ENCODE measurements around the gene ZNF669.
"Not testable (repeated sequence)": the region's sequence is repeated elsewhere in the genome, so short reads cannot be mapped to it uniquely, and the experiment has no call there.

DNA sequence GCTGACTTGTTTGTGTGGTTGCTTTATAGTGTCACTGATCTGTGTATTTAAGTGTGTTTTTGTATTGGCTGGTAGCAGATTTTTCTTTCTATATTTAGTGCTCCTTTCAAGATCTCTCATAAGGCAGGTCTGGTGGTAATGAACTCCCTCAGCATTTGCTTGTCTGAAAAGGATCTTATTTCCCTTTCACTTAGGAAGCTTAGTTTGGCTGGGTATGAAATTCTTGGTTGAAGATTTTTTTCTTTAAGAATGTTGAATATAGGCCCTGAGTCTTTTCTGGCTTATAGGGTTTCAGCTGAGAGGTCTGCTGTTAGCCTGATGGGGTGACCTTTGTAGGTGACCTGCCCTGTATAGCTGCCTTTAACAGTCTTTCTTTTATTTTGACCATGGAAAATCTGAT is 35.4 kb upstream of the ZNF669 start:
- TF ChIP-seq, protein P1, sequence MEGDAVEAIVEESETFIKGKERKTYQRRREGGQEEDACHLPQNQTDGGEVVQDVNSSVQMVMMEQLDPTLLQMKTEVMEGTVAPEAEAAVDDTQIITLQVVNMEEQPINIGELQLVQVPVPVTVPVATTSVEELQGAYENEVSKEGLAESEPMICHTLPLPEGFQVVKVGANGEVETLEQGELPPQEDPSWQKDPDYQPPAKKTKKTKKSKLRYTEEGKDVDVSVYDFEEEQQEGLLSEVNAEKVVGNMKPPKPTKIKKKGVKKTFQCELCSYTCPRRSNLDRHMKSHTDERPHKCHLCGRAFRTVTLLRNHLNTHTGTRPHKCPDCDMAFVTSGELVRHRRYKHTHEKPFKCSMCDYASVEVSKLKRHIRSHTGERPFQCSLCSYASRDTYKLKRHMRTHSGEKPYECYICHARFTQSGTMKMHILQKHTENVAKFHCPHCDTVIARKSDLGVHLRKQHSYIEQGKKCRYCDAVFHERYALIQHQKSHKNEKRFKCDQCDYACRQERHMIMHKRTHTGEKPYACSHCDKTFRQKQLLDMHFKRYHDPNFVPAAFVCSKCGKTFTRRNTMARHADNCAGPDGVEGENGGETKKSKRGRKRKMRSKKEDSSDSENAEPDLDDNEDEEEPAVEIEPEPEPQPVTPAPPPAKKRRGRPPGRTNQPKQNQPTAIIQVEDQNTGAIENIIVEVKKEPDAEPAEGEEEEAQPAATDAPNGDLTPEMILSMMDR (IDR thresholded peaks at IDR 0.05 in 2 of 3, conservative IDR thresholded peaks at IDR 0.05 in 1 of 3; ENCODE audit: borderline replicate concordance in 1 of 3, insufficient read depth in 1 of 3, low read depth in 2 of 3, low read length in 2 of 3), result not testable (repeated sequence)
- TF ChIP-seq POLR2A (IDR thresholded peaks at IDR 0.05; ENCODE audit: borderline replicate concordance, extremely low read depth, insufficient read depth, insufficient read length); RAD21 (IDR thresholded peaks at IDR 0.05; ENCODE audit: low read depth); EGR1 (IDR thresholded peaks at IDR 0.05; ENCODE audit: low read depth); EZH2 (IDR thresholded peaks at IDR 0.05); POLR2AphosphoS5 (IDR thresholded peaks at IDR 0.05; ENCODE audit: low read depth, low read length); ZNF274 (IDR thresholded peaks at IDR 0.05; ENCODE audit: low read depth, low read length); ZFX (IDR thresholded peaks at IDR 0.05); SP1 (IDR thresholded peaks at IDR 0.05; ENCODE audit: low read depth); EZH2phosphoT487 (IDR thresholded peaks at IDR 0.05; ENCODE audit: borderline replicate concordance): not testable (repeated sequence)
- TF ChIP-seq, protein P2, sequence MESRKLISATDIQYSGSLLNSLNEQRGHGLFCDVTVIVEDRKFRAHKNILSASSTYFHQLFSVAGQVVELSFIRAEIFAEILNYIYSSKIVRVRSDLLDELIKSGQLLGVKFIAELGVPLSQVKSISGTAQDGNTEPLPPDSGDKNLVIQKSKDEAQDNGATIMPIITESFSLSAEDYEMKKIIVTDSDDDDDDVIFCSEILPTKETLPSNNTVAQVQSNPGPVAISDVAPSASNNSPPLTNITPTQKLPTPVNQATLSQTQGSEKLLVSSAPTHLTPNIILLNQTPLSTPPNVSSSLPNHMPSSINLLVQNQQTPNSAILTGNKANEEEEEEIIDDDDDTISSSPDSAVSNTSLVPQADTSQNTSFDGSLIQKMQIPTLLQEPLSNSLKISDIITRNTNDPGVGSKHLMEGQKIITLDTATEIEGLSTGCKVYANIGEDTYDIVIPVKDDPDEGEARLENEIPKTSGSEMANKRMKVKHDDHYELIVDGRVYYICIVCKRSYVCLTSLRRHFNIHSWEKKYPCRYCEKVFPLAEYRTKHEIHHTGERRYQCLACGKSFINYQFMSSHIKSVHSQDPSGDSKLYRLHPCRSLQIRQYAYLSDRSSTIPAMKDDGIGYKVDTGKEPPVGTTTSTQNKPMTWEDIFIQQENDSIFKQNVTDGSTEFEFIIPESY (IDR thresholded peaks at IDR 0.05; ENCODE audit: extremely low read depth, insufficient replicate concordance, low read length), result not testable (repeated sequence)
- TF ChIP-seq, protein P3, sequence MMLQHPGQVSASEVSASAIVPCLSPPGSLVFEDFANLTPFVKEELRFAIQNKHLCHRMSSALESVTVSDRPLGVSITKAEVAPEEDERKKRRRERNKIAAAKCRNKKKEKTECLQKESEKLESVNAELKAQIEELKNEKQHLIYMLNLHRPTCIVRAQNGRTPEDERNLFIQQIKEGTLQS (IDR thresholded peaks at IDR 0.05), result not testable (repeated sequence)
- TF ChIP-seq, protein P4, sequence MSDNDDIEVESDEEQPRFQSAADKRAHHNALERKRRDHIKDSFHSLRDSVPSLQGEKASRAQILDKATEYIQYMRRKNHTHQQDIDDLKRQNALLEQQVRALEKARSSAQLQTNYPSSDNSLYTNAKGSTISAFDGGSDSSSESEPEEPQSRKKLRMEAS (IDR thresholded peaks at IDR 0.05), result not testable (repeated sequence)

All from HCT116 (cell line).